K562 (cell line): ENCODE results near the gene UBE2O.

ENCODE experiments used
- FOXA1 ChIP-seq: fragments of 450-650 bp; IDR thresholded peaks from 2 replicates; pipeline ENCODE4 v1.6.1; 2016; ENCODE audit warnings: mild to moderate bottlenecking, borderline replicate concordance
- ZNF512 ChIP-seq: IDR thresholded peaks from 2 replicates; pipeline ENCODE4 v1.6.1; 2016; ENCODE audit warnings: missing genetic modification characterization, missing compliant biosample characterization

GRCh38 chr17:76414334-76415295 lies 38.3 kb downstream of the UBE2O start:
- TF ChIP-seq ZNF512 (tag) (no peak), FOXA1 (no peak)
